Measurements from ENCODE around the gene SLC34A2. TPM values are rescaled to one million over a fixed set of nuclear protein-coding genes. Genes with fewer than 3 reads are reported as not detected.

The SLC34A2 gene
- total RNA-seq, 6 experiments from 2014 or later: not detected

DNA sequence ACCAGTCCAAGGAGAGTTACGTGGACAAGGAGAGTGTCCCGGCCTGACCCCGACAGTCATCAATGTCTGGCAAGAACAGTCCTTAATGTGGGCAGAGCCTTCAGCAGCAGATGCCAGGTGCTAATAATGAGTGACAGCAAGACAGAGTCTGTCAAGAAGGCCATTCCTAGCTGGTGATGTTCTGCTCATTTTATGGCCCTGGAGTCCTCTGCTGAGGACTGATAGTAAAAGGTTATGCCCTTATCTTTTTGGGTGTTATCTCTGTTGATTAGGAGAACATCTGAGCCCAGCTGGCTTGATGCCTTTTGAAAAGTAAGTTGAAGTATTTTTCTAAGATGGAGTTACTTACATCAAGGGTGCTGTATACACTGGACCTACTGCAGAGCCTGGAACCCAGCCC lies 67.3 kb downstream of the SLC34A2 start:
- Mint-ChIP-seq H3K4me1 (ENCODE audit: low read depth) (no peaks in the 10 kb centered on the region), H3K36me3 (ENCODE audit: low read depth) (no peaks in the 10 kb centered on the region), H3K4me3 (no peak overlapping the region), H3K9me3 (no peaks in the 10 kb centered on the region), H3K27me3 (ENCODE audit: insufficient read depth) (peaks cover 3% of the 10 kb centered on the region; the same call in 1 of the 2 replicates), H3K27ac (no peak overlapping the region)
- TF ChIP-seq, protein P1, sequence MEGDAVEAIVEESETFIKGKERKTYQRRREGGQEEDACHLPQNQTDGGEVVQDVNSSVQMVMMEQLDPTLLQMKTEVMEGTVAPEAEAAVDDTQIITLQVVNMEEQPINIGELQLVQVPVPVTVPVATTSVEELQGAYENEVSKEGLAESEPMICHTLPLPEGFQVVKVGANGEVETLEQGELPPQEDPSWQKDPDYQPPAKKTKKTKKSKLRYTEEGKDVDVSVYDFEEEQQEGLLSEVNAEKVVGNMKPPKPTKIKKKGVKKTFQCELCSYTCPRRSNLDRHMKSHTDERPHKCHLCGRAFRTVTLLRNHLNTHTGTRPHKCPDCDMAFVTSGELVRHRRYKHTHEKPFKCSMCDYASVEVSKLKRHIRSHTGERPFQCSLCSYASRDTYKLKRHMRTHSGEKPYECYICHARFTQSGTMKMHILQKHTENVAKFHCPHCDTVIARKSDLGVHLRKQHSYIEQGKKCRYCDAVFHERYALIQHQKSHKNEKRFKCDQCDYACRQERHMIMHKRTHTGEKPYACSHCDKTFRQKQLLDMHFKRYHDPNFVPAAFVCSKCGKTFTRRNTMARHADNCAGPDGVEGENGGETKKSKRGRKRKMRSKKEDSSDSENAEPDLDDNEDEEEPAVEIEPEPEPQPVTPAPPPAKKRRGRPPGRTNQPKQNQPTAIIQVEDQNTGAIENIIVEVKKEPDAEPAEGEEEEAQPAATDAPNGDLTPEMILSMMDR (IDR thresholded peaks at IDR 0.05): no peak
- DNase-seq: no peak

- H3K27ac Mint-ChIP-seq: no peak overlapping the region
- no peaks in the 10 kb centered on the region for H3K9me3 Mint-ChIP-seq
- H3K4me3 Mint-ChIP-seq: no peak overlapping the region
- H3K36me3 Mint-ChIP-seq (ENCODE audit: low read depth): no peaks in the 10 kb centered on the region
- H3K4me1 Mint-ChIP-seq (ENCODE audit: low read depth): no peaks in the 10 kb centered on the region
- TF ChIP-seq, protein P1 (IDR thresholded peaks at IDR 0.05): no peak
- H3K27me3 Mint-ChIP-seq (ENCODE audit: insufficient read depth): peaks cover 3% of the 10 kb centered on the region; the same call in 1 of the 2 replicates
- DNase-seq: no peak
These were observed 67.8 kb downstream of the SLC34A2 start for GRCh38 chr4:25723409-25723808.

- Mint-ChIP-seq H3K36me3 (ENCODE audit: low read depth) (no peaks in the 10 kb centered on the region), H3K4me1 (ENCODE audit: low read depth) (no peaks in the 10 kb centered on the region), H3K27ac (no peak overlapping the region), H3K9me3 (no peaks in the 10 kb centered on the region), H3K4me3 (no peak overlapping the region), H3K27me3 (ENCODE audit: insufficient read depth) (peaks cover 3% of the 10 kb centered on the region)
- DNase-seq: no peak
- TF ChIP-seq, protein P1 (IDR thresholded peaks at IDR 0.05): no peak
These were observed 70.2 kb downstream of the SLC34A2 start for GRCh38 chr4:25725870-25726269.

GRCh38 chr4:25727711-25728493 lies 72.3 kb downstream of the SLC34A2 start:
- H3K27me3 Mint-ChIP-seq (ENCODE audit: insufficient read depth): peaks cover 3% of the 10 kb centered on the region
- H3K27ac Mint-ChIP-seq: no peak overlapping the region
- no peaks in the 10 kb centered on the region for H3K9me3 Mint-ChIP-seq
- H3K4me1 Mint-ChIP-seq (ENCODE audit: low read depth): no peaks in the 10 kb centered on the region
- no peak overlapping the region for H3K4me3 Mint-ChIP-seq
- no peak for DNase-seq
- TF ChIP-seq, protein P1 (IDR thresholded peaks at IDR 0.05): no peak
- no peaks in the 10 kb centered on the region for H3K36me3 Mint-ChIP-seq (ENCODE audit: low read depth)

Other genes with a start within 250 kb of the SLC34A2 start
- 10 to 100 TPM; 24.5 to 35.4 (median 31.1) TPM for gene SEL1L3, start 207.1 kb downstream of the SLC34A2 start, total RNA-seq (2021; fragmentation: NEBNext Ultra II Directional; extraction: Animal tissue kit (Norgen Biotek cat#: 25700))

Data from HFFc6 (cell line).